Stimulated activated CD4-positive, alpha-beta T cell treated with anti-CD3 and anti-CD28 coated beads, Interleukin-4, amount 100 ng/mL, for 4 hours (primary cell): Measurements from ENCODE around the gene C17orf67.

Source experiments
- DNase-seq, 2 experiments: peaks; one replicate each; pipeline ENCODE4 v3.0.0-alpha.2; 2020

Gene C17orf67

GRCh38 chr17:56804454-56804853 is 29.3 kb downstream of the C17orf67 start:
- DNase-seq = no peak

- DNase-seq = no peak
These were observed 30.6 kb downstream of the C17orf67 start for GRCh38 chr17:56803071-56803470.

GRCh38 chr17:56801459-56802178 is 32.1 kb downstream of the C17orf67 start:
- no peak for DNase-seq

GRCh38 chr17:56798916-56799315 is 34.8 kb downstream of the C17orf67 start:
- no peak for DNase-seq

GRCh38 chr17:56796536-56796935 is 37.2 kb downstream of the C17orf67 start:
- no peak for DNase-seq

- no peak for DNase-seq
These were observed 38.4 kb downstream of the C17orf67 start for GRCh38 chr17:56795221-56795865.

- DNase-seq = no peak
These were observed 39.8 kb downstream of the C17orf67 start for GRCh38 chr17:56793957-56794356.

- no peak for DNase-seq
These were observed 40.2 kb downstream of the C17orf67 start for GRCh38 chr17:56793531-56793930.

- DNase-seq = no peak
These were observed 41.5 kb downstream of the C17orf67 start for GRCh38 chr17:56792267-56792666.

GRCh38 chr17:56786989-56787482 is 46.7 kb downstream of the C17orf67 start:
- peak; percentile 33 to 73 for DNase-seq

GRCh38 chr17:56785997-56786680 is 47.6 kb downstream of the C17orf67 start:
- DNase-seq = no peak

GRCh38 chr17:56785405-56785804 is 48.3 kb downstream of the C17orf67 start:
- DNase-seq = no peak

- DNase-seq = no peak
These were observed 51.4 kb downstream of the C17orf67 start for GRCh38 chr17:56782338-56782737.

- DNase-seq = no peak
These were observed 51.8 kb downstream of the C17orf67 start for GRCh38 chr17:56781906-56782305.

- peak; percentile 79 to 84 for DNase-seq
These were observed 53.6 kb downstream of the C17orf67 start for GRCh38 chr17:56779898-56780777.

- DNase-seq = no peak
These were observed 54.4 kb downstream of the C17orf67 start for GRCh38 chr17:56779322-56779721.

- no peak for DNase-seq
These were observed 54.8 kb downstream of the C17orf67 start for GRCh38 chr17:56778898-56779297.

- no peak for DNase-seq
These were observed 55.9 kb downstream of the C17orf67 start for GRCh38 chr17:56777859-56778258.

- no peak for DNase-seq
These were observed 59.1 kb downstream of the C17orf67 start for GRCh38 chr17:56774650-56775049.

- DNase-seq = no peak
These were observed 60.6 kb downstream of the C17orf67 start for GRCh38 chr17:56773124-56773523.

- no peak for DNase-seq
These were observed 61.3 kb downstream of the C17orf67 start for GRCh38 chr17:56772442-56772841.

- no peak for DNase-seq
These were observed 61.7 kb downstream of the C17orf67 start for GRCh38 chr17:56771975-56772374.

GRCh38 chr17:56771563-56771962 is 62.2 kb downstream of the C17orf67 start:
- DNase-seq = no peak
